ENCODE results near the gene PADI1.
A peak's percentile ranks its signal among the peaks of the same experiment; 100 is the strongest.
"Not testable (repeated sequence)": the region's sequence is repeated elsewhere in the genome, so short reads cannot be mapped to it uniquely, and the experiment has no call there.

PADI1 gene

DNA sequence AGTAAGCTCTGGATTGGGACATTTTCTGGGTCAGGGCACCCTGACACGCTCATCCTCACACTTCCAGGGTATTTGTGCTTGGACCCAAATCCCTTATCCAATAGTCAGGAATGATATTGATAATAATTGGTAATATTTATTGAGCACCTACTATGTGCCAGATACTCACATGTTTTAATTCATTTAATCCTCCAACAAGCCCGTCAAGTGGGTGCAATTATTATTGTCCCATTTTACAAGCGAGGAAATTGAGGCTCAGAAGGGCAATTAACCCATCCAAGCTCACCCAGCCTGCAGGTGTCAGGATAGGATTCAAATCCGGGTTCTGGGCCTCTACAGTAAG lies 32.6 kb downstream of the PADI1 start:
- CTCF ChIA-PET: interaction anchor here (1.2 to 4.3 kb wide), 4 partner anchors 21 to 177 kb away, joined by 6 to 31 read pairs (median 6); no protein-coding TSS in a partner anchor
- POLR2A ChIA-PET: interaction anchor here (1.6 kb wide), 1 partner anchor 115 kb away, joined by 3 read pairs; no protein-coding TSS in a partner anchor

DNA sequence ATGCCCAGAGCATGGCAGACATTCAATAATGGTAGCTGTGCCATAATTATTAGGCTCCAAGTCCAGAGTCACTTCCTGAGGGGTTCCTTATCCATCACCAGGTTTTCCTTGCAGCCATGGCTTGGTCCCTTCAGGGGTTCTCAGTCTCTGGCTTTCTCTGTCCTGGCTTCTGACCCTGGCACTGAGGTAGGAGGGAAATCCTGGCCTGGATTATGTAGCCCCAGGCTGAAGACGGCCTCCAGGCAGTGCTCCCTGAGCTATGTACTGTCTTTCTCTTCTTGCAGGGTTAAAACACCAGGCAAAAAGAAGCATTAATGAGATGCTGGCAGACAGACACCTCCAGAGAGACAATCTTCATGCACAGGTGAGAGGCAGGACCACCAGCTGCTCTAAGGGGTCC lies 34.5 kb downstream of the PADI1 start:
- POLR2A ChIA-PET: interaction anchor here (1.3 kb wide), 1 partner anchor 114 kb away, joined by 3 read pairs; no protein-coding TSS in a partner anchor
- TF ChIP-seq ELF4 (IDR thresholded peaks at IDR 0.05): no peak
- TF ChIP-seq HDGF (IDR thresholded peaks at IDR 0.05; ENCODE audit: borderline replicate concordance): no peak
- TF ChIP-seq FOXA1 (IDR thresholded peaks at IDR 0.05): no peak
- DNase-seq (ENCODE audit: extremely low spot score): peak; percentile 84
- CTCF ChIA-PET: interaction anchor here (0.9 kb wide), 1 partner anchor 113 kb away, joined by 3 read pairs; no protein-coding TSS in a partner anchor

More for the DNA sequence above, 32.6 kb downstream of the PADI1 start:
- TF ChIP-seq SUZ12 (IDR thresholded peaks at IDR 0.05) (no peak), TARDBP (IDR thresholded peaks at IDR 0.05) (no peak)
- DNase-seq (ENCODE audit: extremely low spot score): no peak

DNA sequence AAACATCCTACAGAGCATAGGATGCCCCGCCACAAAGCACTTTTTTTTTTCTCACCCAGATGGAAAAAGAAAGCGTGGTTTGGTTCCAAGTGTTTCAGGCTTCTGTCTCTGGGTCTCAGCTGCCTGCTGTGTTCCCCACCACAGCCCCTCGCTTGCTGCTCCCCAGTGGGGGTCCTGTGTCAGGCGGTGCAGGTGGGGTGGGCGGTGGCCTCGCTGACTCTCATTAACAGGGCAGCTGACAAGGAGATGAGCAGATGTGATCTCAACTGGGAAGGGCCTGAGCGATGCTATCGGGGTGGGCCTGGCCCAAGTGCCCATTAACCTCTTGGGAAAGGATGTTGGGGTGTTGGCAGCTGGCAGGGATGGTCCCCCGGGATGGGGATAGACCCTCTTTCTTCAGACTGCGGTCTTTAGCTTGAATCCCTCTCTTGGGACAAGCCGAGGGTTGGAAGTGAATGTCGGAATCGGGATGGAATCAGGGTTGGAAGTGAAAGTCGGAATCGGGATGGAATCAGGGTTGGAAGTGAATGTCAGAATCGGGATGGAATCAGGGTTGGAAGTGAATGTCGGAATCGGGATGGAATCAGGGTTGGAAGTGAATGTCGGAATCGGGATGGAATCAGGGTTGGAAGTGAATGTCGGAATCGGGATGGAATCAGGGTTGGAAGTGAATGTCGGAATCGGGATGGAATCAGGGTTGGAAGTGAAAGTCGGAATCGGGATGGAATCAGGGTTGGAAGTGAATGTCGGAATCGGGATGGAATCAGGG lies 36.3 kb downstream of the PADI1 start:
- POLR2A ChIA-PET; CTCF ChIA-PET; DNase-seq (ENCODE audit: extremely low spot score): not testable (repeated sequence)

DNA sequence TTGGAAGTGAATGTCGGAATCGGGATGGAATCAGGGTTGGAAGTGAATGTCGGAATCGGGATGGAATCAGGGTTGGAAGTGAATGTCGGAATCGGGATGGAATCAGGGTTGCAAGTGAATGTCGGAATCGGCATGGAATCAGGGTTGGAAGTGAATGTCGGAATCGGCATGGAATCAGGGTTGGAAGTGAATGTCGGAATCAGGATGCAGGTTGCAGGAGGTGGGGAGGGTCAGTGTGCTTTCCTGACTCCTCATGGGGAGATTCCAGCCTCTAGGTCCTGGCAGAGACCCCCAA lies 36.8 kb downstream of the PADI1 start:
- DNase-seq (ENCODE audit: extremely low spot score); POLR2A ChIA-PET: not testable (repeated sequence)
- CTCF ChIA-PET: interaction anchor here (0.7 kb wide), 1 partner anchor 116 kb away, joined by 3 read pairs; no protein-coding TSS in a partner anchor

DNA sequence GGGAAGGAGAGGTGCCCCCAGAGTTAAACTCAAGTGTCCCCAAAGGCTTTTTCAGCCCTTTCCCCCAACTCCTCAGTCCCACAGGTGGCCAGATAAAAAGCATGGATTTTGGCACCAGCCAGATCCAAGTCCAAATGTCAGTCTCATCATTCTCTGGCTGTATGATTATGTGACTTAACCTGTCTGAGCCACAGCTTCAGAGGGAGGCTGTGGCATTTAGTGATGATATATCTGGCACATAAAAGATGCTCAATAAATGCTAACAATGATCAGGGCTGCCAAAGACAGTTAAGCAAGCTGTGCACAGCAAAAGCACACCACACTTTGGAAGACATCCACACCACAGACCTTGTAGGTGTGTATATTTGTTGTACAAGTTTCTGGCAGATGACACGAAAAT lies 38.3 kb downstream of the PADI1 start:
- ChIA-PET POLR2A (no interaction called here), CTCF (no interaction called here)
- no peak for TF ChIP-seq NFRKB (IDR thresholded peaks at IDR 0.05)
- no peak for TF ChIP-seq CTBP1 (IDR thresholded peaks at IDR 0.05; ENCODE audit: borderline replicate concordance)
- TF ChIP-seq SP1 (IDR thresholded peaks at IDR 0.05): no peak
- TF ChIP-seq, protein P1, sequence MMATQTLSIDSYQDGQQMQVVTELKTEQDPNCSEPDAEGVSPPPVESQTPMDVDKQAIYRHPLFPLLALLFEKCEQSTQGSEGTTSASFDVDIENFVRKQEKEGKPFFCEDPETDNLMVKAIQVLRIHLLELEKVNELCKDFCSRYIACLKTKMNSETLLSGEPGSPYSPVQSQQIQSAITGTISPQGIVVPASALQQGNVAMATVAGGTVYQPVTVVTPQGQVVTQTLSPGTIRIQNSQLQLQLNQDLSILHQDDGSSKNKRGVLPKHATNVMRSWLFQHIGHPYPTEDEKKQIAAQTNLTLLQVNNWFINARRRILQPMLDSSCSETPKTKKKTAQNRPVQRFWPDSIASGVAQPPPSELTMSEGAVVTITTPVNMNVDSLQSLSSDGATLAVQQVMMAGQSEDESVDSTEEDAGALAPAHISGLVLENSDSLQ (IDR thresholded peaks at IDR 0.05): no peak
- no peak for DNase-seq (ENCODE audit: extremely low spot score)

DNA sequence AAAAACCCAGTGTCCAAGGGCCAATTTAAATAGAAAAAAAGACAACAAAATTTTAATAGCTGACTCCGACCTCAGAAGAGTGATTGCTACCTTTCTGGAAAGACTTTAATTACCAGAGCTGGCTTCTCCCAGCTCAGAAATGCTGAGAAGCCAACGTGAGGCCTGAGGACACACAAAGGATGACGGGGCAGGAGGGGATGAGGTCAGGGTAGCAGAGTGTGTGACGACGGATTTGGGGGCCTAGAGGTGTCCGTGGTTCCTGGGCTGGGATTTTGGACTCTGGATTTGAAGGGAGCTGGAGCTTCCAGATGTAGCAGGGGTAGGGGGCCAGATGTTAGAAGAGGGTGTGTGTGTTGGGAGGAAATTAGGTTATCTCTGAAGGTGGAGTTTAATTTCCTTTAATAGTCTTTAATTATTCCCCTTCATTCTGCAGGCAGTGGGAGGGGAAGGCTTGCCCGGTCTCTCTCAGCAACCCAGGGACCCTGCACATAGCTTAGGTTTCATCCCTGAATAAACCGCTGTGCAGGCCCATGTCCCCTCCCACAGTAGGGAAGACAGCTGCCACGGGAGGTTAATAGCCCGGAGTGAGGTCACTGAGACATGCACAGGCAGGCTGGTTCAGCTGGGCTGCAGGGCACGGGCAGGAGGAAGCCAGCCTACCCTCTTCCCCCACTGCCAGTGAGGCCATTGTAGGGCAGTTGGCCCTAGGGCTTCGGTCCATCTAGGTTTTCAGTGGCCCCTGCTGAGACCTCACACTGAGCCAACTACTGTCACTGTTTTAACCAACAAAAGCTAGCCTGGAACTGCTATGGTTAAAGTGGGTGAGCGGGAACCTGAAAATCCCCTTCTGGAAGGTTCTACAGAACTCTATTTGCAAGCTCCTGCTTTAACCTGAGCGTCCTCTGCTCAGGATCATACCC lies 40.2 kb downstream of the PADI1 start:
- no peak for DNase-seq (ENCODE audit: extremely low spot score)
- CTCF ChIA-PET: interaction anchor here (0.6 to 1.8 kb wide), 4 partner anchors 8 to 125 kb away, joined by 3 to 4 read pairs (median 4); no protein-coding TSS in a partner anchor
- POLR2A ChIA-PET: interaction anchor here (0.9 to 1.3 kb wide), 2 partner anchors 12 kb away, joined by 3 to 4 read pairs; no protein-coding TSS in a partner anchor
- TF ChIP-seq ARNT (IDR thresholded peaks at IDR 0.05): no peak
- no peak for TF ChIP-seq LEF1 (IDR thresholded peaks at IDR 0.05; ENCODE audit: borderline replicate concordance)
- TF ChIP-seq, protein P1 (IDR thresholded peaks at IDR 0.05): no peak
- TF ChIP-seq ELF4 (IDR thresholded peaks at IDR 0.05): no peak
- no peak for TF ChIP-seq HDGF (IDR thresholded peaks at IDR 0.05; ENCODE audit: borderline replicate concordance)
- no peak for TF ChIP-seq L3MBTL2 (conservative IDR thresholded peaks at IDR 0.05)
- no peak for TF ChIP-seq SUZ12 (IDR thresholded peaks at IDR 0.05)
- no peak for TF ChIP-seq CTBP1 (IDR thresholded peaks at IDR 0.05; ENCODE audit: borderline replicate concordance)
- TF ChIP-seq SP1 (IDR thresholded peaks at IDR 0.05): no peak
- no peak for TF ChIP-seq NFRKB (IDR thresholded peaks at IDR 0.05)
- TF ChIP-seq BHLHE40 (IDR thresholded peaks at IDR 0.05; ENCODE audit: borderline replicate concordance): no peak
- no peak for TF ChIP-seq TARDBP (IDR thresholded peaks at IDR 0.05)
- no peak for TF ChIP-seq FOXK2 (IDR thresholded peaks at IDR 0.05)
- no peak for TF ChIP-seq FOXM1 (IDR thresholded peaks at IDR 0.05; ENCODE audit: borderline replicate concordance)
- no peak for TF ChIP-seq FOXA1 (IDR thresholded peaks at IDR 0.05)
- TF ChIP-seq ZNF384 (IDR thresholded peaks at IDR 0.05): no peak

DNA sequence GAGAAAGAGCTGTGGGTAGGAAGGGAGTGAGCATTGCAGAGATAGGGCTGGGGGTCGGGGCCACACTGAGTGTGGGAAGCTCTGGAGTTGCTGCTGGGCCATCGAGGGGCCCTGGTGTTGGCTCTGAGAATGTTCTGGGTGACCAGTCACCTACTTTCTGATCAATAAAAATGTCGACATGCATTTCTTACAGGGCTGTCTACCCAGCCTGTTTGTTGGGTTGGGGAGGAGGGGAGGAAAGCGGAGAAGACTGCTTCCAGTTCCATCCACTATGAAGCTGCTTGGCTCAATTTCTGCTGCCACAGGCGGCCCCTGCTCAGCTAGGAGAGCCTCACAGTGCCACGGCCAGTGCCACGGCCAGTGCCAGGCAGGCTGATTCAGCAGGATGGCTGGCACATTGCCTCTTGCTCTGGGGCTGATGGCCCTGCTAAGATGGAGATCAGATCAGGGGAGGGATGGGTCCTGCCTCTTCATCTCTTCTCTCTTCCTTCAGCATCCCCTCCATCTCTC lies 40.9 kb downstream of the PADI1 start:
- no peak for TF ChIP-seq HDGF (IDR thresholded peaks at IDR 0.05; ENCODE audit: borderline replicate concordance)
- no peak for TF ChIP-seq ARNT (IDR thresholded peaks at IDR 0.05)
- TF ChIP-seq, protein P1 (IDR thresholded peaks at IDR 0.05): no peak
- TF ChIP-seq LEF1 (IDR thresholded peaks at IDR 0.05; ENCODE audit: borderline replicate concordance): no peak
- no peak for TF ChIP-seq SUZ12 (IDR thresholded peaks at IDR 0.05)
- TF ChIP-seq ELF4 (IDR thresholded peaks at IDR 0.05): no peak
- no peak for TF ChIP-seq ZNF384 (IDR thresholded peaks at IDR 0.05)
- no peak for TF ChIP-seq FOXK2 (IDR thresholded peaks at IDR 0.05)
- no peak for TF ChIP-seq TARDBP (IDR thresholded peaks at IDR 0.05)
- DNase-seq (ENCODE audit: extremely low spot score): no peak
- CTCF ChIA-PET: interaction anchor here (1.1 to 1.8 kb wide), 3 partner anchors 9 to 121 kb away, joined by 3 to 4 read pairs (median 4); no protein-coding TSS in a partner anchor
- POLR2A ChIA-PET: interaction anchor here (1.3 kb wide), 1 partner anchor 11 kb away, joined by 3 read pairs; no protein-coding TSS in a partner anchor
